HG03442 (cell line): ENCODE measurements around the gene PPARG.
"Not testable (repeated sequence)": the region's sequence is repeated elsewhere in the genome, so short reads cannot be mapped to it uniquely, and the experiment has no call there.

ENCODE experiments used
- ATAC-seq: cut with Tn5 transposase; IDR thresholded peaks from one replicate; pipeline ENCODE4 v1.9.1; 2021; ENCODE audit warnings: mild to moderate bottlenecking, moderate library complexity; ENCODE audit not compliant: unreplicated experiment

Gene PPARG

DNA sequence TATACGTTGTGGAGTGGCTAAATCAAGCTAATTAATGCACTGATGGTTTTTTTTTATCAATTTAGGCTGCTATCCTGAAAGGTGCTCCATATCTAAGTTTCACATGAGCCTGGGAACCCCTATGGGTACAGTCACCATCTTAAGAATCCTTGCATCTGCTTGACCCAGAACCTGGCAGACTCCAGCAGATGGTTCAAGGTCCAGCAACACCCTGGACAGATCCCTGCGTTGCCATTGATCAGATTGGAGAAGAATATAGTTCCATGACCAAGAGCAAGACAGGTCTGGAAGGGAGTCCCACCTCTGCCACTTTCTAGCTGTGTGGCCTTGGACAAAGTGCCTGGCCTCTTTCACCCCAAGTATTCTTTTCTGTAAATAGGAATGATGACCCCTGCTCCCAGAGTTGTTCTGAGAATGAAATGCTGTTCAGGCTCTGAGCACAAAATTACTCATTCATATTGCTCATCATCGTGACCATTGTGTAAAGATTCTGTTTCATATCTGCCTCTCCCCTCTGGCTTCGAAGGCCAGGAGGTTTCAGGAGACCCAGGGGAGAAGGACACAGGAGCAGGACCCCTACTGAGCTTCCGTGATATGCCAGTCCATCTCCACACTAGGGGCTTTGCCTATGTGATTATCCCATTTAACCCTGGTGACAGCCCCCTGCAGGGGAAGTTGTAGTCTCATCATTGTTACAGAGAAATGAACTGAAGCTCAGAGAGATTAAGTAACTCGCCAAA is 165.4 kb downstream of the PPARG start:
- no peak for ATAC-seq

DNA sequence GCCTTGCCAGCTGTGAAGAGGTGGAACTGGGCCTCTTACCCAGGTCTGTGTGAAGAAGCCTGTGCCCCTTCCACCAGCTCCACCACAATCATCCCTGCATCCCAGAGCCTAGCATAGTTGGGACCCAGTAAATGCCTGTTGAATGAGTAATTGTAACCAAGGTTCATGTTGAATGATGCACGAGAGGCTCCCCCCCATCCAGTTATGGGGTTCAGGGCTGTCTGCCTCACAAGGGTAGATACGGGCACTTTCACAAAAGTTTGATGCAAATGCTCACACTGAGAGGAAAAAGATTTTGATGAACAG is 165.9 kb downstream of the PPARG start:
- no peak for ATAC-seq

DNA sequence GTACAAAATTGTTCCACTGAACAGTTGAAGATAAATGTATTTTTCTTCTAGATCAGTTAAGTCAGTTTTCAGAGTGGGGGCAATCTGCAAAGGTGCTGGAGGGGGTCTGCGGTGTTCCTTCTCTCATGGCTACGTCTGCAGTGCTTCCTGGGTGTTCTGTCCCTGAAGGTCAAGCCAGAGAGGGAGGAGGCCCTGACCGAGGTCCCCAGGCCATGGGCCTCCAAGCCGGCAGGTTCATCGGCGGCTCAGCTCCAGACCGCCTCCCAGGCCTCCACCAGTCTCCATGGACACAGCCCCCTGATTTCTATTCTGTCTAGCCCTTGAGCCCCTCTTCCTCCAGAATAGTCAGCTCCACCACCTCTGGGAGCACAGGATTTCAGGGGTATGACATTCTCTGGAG is 166.9 kb downstream of the PPARG start:
- ATAC-seq = no peak

DNA sequence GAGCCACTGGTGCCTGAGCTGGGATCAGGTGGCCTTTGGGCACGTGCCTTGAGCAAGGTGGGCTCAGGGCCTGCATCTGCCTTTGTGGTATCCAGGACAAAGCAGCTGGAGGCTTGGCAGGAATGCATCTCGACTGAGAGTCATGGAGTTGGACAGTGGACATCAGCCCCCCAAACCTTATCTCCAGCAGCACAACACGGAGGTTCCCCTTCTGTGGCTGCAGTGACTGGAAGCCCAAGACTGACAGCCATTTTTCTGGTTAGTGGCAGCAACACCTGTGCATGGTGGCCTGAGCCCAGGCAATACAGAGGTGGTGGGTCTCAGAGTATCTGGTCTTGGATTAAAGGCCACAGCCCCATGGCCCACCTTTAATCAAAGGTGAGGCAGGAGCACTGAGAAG is 167.6 kb downstream of the PPARG start:
- ATAC-seq = no peak

DNA sequence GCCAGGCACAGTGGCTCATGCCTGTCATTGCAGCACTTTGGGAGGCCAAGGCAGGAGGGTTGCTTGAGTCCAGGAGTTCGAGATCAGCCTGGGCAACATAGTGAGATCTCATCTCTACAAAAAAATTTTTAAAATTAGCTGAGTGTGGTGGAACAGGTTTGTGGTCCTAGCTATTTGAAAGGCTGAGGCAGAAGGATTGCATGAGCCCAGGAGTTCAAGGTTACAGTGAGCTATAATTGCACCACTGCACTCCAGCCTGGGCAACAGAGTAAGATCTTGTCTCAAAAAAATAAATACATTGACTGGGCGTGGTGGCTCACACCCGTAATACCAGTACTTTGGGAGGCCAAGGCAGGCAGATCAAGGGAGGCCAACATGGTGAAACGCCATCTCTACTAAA is 168.5 kb downstream of the PPARG start:
- ATAC-seq = not testable (repeated sequence)

DNA sequence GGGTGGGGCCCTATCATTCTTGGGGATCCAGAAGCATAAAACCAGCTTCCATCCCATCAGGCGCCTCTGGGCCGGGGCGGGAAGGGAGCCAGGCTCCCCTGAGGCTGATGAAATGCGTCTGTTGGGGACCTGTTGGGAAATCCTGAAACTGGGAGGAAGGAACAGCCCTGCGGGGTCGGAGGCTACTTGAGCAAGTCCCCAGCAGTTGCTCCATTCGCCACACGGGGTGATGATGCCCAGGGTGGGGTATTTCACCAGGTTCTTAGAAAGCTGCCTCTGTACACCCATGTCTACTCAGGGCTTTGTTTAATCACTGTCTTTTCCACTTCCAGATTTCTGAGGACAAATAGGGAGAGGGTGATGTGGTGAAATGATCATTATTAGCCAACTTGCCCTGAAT is 170.0 kb downstream of the PPARG start:
- no peak for ATAC-seq

DNA sequence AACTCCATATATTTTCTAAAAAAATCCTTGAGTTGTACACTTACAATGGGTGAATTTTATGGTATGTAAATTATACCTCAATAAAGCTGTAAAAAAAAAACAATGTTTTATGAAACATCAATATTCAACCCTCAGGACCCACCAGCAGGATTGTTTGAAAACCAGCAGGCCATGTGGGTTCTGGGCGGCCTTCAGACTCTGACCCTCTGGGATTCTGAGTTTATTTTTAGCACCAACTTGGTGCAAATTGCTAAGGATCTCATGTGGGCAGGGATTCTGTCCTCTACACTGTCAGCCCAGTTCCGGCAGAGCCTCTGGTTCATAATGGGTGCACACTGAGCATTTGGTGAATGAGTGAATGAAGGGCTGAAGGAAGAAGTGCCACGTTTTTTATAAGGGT is 171.3 kb downstream of the PPARG start:
- no peak for ATAC-seq

DNA sequence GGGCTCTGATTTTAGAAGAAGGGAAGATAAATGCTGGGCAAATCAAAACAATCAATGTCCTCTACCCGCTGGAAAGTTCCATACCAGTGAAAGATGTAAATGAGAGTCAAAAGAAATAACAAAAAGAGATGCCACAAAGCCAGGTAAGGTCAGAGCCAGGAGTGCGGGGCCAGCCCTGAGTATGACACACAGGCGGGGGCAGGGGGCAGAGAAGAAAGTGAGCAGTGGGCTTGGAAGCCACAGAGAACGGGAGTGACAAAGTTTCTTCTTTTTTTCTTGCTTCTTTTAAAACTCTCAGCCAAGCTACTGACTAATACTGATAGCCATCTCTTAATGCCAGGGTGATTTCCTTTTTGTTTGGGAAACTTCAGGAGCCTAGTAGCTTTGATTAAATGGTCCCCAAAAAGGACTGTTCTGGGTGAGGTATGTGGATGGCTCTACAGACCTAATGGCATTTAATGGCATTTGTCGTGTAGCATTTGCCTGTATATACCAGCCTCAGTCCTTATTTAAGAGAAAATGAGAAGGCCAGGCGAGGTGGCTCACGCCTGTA is 172.3 kb downstream of the PPARG start:
- no peak for ATAC-seq

DNA sequence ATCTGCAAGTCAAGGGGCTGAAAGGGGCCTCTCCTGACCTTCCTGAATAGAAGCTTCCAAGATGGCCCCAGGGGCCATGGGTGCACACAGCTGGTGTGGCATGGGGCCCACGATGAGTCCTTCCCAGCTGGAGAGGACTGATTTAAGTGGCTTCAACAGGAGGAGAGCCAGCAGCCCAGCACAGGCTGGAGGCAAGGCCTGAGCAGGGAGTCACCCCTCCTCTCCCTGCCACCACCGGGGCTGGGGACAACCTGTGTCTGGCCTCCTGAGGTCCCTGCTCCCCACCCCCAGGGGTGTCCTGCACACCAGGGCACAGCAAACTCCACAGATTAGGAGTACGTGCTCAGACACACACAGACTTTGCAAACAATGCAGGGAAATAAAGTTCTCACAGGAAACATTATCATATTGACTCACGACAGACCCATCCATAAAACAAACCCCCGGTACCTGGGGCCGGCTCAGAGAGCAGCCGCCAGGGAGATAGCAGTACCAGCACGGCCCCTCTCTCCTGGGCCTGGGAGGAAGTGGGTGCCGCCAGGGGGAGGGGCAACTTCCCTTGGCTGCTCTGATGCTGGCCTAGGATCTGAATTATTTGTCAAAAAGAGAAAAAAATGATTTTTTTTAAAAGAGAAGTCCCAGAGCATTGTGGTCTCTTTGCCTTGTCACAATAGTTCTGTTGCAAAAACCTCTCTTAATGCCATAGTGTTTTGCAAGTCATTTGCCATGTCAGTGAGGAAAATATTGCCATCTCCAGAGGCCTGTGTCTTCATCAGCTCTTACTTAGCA is 173.5 kb downstream of the PPARG start:
- no peak for ATAC-seq

DNA sequence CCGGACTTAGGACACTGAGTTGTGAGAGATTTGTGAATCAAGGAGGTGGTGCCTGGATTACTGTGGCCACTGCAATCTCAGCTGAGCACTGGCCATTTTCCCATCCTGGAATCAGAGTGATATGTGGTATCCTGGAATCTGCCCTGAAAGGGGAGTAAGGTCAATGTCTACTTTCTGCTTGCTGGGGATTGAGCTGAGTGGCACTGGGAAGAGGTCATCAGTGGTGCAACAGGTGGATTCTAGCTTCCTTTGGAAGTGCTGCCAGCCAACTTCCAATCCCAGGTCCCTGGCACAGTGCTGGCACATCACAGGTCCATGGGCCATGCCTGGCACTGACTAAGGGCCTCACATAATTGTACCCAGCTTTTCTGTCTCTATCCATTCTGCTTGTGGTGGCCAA is 174.8 kb downstream of the PPARG start:
- ATAC-seq = no peak

DNA sequence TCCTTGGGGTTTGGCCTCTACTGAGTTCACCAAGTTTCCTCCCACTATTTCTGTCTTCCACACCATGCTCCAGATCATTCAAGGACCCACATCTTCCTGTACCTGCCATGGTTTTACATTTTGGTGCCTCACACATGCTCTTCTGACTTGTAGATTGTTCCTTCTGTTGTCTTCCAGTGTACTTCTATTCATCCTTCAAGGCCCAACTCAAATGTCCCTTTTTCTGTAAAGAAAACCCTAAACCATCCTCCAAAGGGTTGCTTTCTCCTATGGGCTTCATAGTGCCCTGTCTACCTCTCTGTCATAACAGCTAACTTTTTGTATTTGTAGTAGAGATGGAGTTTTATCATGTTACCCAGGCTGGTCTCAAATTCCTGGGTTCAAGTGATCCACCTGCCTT is 175.3 kb downstream of the PPARG start:
- ATAC-seq = no peak

DNA sequence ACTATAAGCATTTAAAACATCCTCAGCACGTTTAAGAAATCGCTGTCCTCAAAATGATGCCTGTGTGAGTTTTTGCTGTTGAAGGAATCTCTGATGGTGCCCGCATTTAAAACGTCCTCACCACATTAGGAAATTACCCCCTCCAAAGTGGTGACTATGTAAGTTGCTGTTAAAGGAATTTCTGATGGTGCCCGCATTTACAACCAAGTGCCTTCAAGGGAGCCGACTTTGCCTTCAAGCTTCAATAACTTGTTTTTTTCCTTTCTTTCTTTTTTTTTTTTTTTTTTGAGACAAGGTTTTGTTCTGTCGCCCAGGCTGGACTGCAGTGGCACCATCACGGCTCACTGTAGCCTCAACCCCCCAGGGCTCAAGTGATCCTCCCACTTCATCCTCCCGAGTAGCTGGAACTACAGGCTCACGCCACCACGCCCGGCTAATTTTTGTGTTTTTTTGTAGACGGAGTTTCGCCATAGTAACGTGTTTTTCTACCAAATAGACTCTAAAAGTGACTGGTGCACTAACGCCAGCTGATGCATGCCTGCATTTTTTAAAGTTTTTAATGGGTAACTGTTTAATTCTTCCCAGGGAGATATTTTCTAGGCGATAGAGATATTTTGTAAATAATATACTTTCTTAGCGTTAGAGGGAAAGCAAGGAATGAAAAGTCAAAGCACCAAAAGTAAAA is 176.4 kb downstream of the PPARG start:
- ATAC-seq = no peak

DNA sequence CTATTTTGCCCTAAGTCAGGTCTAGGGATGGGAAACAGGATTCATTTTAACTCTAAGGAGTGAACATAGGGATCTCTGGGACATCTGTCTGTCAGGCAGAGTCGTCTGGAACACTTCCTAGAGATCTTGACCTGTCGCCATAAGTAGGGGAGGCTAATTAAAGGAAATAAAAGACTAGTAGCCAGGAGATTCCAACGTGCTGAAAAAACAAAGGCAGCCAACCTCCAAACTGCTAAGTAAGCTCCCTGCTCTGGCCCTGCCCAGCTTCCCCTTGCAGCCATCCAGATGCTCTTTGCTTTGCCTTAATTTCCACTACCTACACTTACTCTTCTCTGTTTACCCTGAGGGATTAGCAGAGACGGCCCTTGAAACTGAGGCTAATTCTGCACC is 177.0 kb downstream of the PPARG start:
- no peak for ATAC-seq

DNA sequence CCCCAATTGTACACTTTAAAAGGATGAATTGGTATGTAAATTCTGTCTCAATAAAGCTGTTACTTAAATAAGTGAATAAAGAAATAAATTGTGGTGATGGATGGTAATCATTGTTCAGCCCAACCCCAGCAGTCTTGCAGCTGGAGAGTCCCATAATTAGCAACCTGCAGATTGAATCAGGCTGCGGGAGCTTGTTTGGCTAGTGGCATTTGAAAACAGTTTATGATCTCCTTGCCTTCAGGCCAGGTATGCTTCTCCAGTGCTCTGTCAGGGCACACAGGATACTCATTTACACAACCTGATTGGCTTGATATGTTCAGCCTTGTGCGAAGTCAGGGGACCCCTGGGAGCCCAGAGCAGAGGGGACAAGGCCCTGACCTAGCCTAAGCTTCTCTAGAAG is 178.9 kb downstream of the PPARG start:
- ATAC-seq = no peak

DNA sequence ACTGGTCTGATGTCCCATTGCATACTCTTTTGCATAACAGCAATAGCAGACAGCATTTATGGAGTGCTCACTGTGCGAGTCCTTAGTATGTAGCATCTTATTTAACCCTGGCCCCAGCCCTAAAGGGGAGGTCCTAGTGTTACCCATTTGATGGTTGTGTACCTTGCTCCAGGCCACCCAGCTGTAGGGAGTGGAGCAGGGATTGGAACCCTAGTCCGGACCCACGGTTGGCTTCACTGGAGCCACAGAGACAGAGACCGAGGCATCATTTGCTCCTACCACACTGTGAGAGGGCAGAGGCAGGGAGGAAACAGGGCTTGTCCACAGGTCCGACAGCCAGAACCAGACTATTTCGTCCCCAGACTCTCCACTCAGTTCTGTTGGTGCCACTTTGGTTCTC is 179.4 kb downstream of the PPARG start:
- ATAC-seq = no peak

DNA sequence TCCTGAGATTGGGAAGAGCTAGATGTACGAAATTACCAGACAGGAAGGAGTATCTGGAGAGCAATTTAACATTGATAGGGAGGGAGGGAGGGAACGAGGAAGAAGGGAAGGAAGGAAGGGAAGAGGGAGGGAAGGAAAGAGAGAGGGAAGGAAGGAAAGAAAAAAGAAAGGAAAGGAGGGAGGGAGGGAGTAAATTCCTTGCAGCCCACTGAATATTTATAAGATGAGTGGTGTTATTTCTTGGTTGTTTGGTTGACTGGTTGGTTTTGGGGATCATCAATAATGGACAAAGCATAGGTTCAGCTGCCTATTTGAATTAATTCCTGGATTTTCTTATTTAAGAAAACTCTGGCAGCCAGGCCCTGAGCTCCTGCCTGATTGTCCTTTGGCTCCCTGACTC is 179.9 kb downstream of the PPARG start:
- ATAC-seq = no peak

DNA sequence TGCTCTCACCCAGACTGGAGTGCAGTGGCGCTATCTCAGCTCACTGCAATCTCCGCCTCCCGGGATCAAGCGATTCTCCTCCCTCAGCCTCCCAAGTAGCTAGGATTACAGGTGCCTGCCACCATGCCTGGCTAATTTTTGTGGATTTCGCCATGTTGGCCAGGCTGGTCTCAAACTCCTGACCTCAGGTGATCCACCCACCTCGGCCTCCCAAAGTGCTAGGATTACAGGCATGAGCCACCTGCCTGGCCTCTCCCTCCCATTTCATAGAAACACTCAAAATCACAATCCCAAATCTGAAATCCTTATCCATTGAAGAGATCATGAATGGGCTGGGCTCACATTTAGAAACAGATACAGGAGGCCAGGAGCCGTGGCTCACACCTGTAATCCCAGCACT is 180.4 kb downstream of the PPARG start:
- ATAC-seq = not testable (repeated sequence)

DNA sequence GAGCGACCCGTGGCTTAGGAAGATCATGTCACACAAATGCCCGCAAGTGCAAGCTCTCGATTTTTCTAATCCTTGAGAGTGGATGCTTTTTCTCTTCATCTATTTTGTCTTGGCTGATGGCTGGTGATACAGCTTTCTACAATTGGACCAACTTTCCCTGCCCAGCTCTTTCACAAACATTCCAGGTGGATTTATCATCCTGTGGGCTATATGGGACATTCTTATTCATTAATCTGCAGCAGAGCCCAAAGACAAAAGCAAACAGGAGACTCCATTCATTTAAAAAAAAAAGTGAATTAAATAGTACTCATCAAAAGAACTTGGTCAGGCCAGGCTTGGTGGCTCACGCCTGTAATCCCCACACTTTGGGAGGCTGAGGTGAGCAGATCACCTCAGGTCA is 181.2 kb downstream of the PPARG start:
- ATAC-seq = no peak

DNA sequence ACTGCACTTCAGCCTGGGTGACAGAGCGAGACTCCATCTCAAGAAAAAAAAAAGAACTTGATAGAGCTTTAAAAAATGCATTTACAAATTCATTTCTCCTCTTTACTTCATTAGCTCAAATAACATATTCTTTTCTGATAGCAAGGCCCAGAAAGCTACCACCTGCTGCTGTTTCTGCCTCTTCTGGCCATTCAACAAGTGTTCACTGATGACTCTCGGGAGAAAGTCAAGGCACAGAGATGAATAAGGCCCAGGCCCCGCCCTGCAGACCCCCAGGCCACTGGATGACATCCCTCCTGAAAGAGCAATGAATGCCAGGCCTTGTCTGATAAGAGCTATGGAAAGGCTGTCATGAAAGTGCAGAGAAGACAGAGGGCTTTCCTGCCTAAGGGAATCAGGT is 181.8 kb downstream of the PPARG start:
- no peak for ATAC-seq

DNA sequence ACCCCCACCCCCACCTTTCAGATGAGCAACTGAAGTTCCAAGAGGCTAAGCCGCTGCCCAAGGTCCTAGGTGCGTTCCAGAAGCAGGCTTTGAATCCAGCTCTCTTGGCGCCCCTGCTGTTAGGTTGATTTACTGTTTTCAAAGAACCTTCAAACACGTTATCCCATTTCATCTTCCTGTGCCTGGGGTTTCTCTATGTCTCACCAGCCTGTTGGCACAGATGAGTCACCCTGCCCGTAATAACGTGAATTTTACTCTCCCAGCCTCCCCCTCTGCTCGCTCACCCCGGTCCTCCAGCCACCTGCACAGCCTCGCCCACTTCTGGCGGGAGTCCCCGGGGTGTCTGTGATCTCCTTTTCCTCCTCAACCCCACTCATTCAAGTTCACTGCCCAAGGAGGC is 182.4 kb downstream of the PPARG start:
- no peak for ATAC-seq

DNA sequence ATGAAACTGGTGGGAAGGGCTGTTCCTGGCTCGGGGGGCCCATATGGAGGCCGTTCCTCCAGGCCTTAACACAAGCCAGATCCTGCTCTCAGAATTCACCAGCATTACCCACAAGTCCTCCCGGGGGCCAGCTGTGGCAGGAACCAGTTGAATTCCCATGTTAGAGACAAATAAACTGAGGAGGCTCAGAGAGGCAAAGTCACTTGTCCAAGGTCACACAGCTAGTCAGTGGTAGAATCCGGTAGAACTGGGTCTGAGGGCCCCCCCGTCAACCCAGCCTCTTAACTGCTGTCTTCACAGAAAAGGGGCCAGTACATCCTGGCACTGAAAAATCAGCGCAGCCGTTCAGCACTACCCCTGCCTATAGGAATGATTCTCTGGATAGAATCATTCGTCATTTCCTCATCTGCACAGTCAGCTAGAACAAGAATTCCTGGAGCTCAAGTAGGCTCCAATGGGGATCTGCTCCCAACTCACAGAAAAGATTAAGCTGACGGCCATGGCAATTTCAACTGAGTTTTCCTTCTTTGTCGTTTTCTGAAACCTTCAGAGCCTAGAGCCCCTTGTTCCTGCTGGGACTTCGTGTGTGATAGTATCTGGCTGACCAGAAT is 183.2 kb downstream of the PPARG start:
- no peak for ATAC-seq
